Stimulated activated CD4-positive, alpha-beta T cell treated with anti-CD3 and anti-CD28 coated beads, Interleukin-4, amount 100 ng/mL, for 4 hours (primary cell): ENCODE measurements around the gene ZNF619.

Experiments used
- DNase-seq, 2 experiments: peaks; one replicate each; pipeline ENCODE4 v3.0.0-alpha.2; 2020

ZNF619 gene

GRCh38 chr3:40468018-40468417 is 8.9 kb upstream of the ZNF619 start:
- DNase-seq: no peak

GRCh38 chr3:40470701-40471100 is 6.2 kb upstream of the ZNF619 start:
- DNase-seq: no peak

GRCh38 chr3:40477666-40478065 is 744 bp downstream of the ZNF619 start:
- no peak for DNase-seq

- no peak for DNase-seq
These were observed 10.2 kb downstream of the ZNF619 start for GRCh38 chr3:40487172-40487571.

- no peak for DNase-seq
These were observed 14.0 kb downstream of the ZNF619 start for GRCh38 chr3:40490916-40491315.

- DNase-seq: no peak
These were observed 17.8 kb downstream of the ZNF619 start for GRCh38 chr3:40494698-40495097.

GRCh38 chr3:40497288-40497687 is 20.4 kb downstream of the ZNF619 start:
- no peak for DNase-seq

- no peak for DNase-seq
These were observed 23.0 kb downstream of the ZNF619 start for GRCh38 chr3:40499952-40500351.

GRCh38 chr3:40502034-40502433 is 25.1 kb downstream of the ZNF619 start:
- DNase-seq: no peak

- no peak for DNase-seq
These were observed 27.9 kb downstream of the ZNF619 start for GRCh38 chr3:40504636-40505430.

- peak; percentile 46 to 55 for DNase-seq
These were observed 28.9 kb downstream of the ZNF619 start, which contains the start of gene ZNF620 for GRCh38 chr3:40505599-40506462. Gene ZNF620 (plus strand): TSS chr3:40506039. CDS start chr3:40506353, 314 bp downstream.

- no peak for DNase-seq
These were observed 34.3 kb downstream of the ZNF619 start for GRCh38 chr3:40511031-40511718.

- DNase-seq: no peak
These were observed 39.3 kb downstream of the ZNF619 start for GRCh38 chr3:40516201-40516600.

GRCh38 chr3:40518067-40518466 is 41.1 kb downstream of the ZNF619 start:
- DNase-seq: no peak

GRCh38 chr3:40518848-40519247 is 41.9 kb downstream of the ZNF619 start:
- DNase-seq: no peak

- no peak for DNase-seq
These were observed 44.3 kb downstream of the ZNF619 start for GRCh38 chr3:40521254-40521653.

- DNase-seq: no peak
These were observed 46.9 kb downstream of the ZNF619 start for GRCh38 chr3:40523781-40524180.

GRCh38 chr3:40524222-40524567 is 47.3 kb downstream of the ZNF619 start:
- DNase-seq: no peak

- DNase-seq: peak; percentile 76 to 82
These were observed 47.8 kb downstream of the ZNF619 start, which contains the start of gene ZNF621 for GRCh38 chr3:40524568-40525285. Gene ZNF621 (plus strand): TSS chr3:40524960. CDS start chr3:40525841, 881 bp downstream.

- no peak for DNase-seq
These were observed 51.5 kb downstream of the ZNF619 start for GRCh38 chr3:40528426-40528825.

GRCh38 chr3:40532252-40532651 is 55.3 kb downstream of the ZNF619 start:
- DNase-seq: no peak

GRCh38 chr3:40534283-40534682 is 57.4 kb downstream of the ZNF619 start:
- DNase-seq: no peak
